ENCODE results near the gene UTP14A. TPM values are rescaled to one million over a fixed set of nuclear protein-coding genes. Genes with fewer than 3 reads are reported as not detected.

UTP14A gene
- total and polyA plus RNA-seq, 12 donors: 6.7 to 12.6 (median 9.6) TPM

GRCh38 chrX:129963729-129964128, 57.8 kb downstream of the UTP14A start:
- DNase-seq (no peak), ATAC-seq (no peak)
- 83 to 90% methylated on average over 7 to 8 of the region's 8 CpGs for WGBS, 2 donors
- intact Hi-C loops (cut with DNase I): no loop called here
- Histone ChIP-seq H3K27ac (no peak overlapping the region), H3K4me1 (peaks cover 0 to 6% (median 0%) of the 10 kb centered on the region in 9 donors), H3K36me3 (no peaks in the 10 kb centered on the region), H3K9me3 (no peaks in the 10 kb centered on the region), H3K27me3 (peaks cover 0 to 5% (median 0%) of the 10 kb centered on the region in 7 donors), H3K4me3 (no peak overlapping the region)
- no peak for TF ChIP-seq CTCF (IDR thresholded peaks at IDR 0.05)

GRCh38 chrX:129965166-129965565, 59.2 kb downstream of the UTP14A start:
- peaks cover 0 to 6% (median 0%) of the 10 kb centered on the region in 9 donors for H3K4me1 ChIP-seq
- no peak for TF ChIP-seq CTCF (IDR thresholded peaks at IDR 0.05)
- H3K27me3 ChIP-seq: peaks cover 0 to 5% (median 0%) of the 10 kb centered on the region in 7 donors
- H3K27ac ChIP-seq: no peak overlapping the region
- H3K36me3 ChIP-seq: no peaks in the 10 kb centered on the region
- peaks cover 0 to 3% (median 0%) of the 10 kb centered on the region in 11 donors for H3K9me3 ChIP-seq
- intact Hi-C loops (cut with DNase I): no loop called here
- no peak for DNase-seq
- H3K4me3 ChIP-seq: no peak overlapping the region
- WGBS, 2 donors: 88 to 93% methylated on average over 6 of the region's 6 CpGs
- no peak for ATAC-seq

- 83 to 87% methylated on average over 3 of the region's 3 CpGs for WGBS, 2 donors
- no peak for TF ChIP-seq CTCF (IDR thresholded peaks at IDR 0.05)
- intact Hi-C loops (cut with DNase I): no loop called here
- Histone ChIP-seq H3K4me3 (no peak overlapping the region), H3K4me1 (no peaks in the 10 kb centered on the region), H3K27ac (no peak overlapping the region), H3K36me3 (no peaks in the 10 kb centered on the region), H3K9me3 (peaks cover 0 to 3% (median 0%) of the 10 kb centered on the region in 11 donors), H3K27me3 (peaks cover 0 to 15% (median 0%) of the 10 kb centered on the region in 7 donors)
- ATAC-seq (no peak), DNase-seq (no peak)
Observed at GRCh38 chrX:129968968-129969367, 63.0 kb downstream of the UTP14A start.

GRCh38 chrX:129976441-129976840, 70.5 kb downstream of the UTP14A start:
- H3K36me3 ChIP-seq: no peaks in the 10 kb centered on the region
- peaks cover 0 to 10% (median 0%) of the 10 kb centered on the region in 7 donors for H3K27me3 ChIP-seq
- H3K27ac ChIP-seq: no peak overlapping the region
- 87% methylated on average over 5 of the region's 5 CpGs for WGBS, 2 donors
- intact Hi-C loops (cut with DNase I): loop anchor here in 1 of 10 donors (5.0 kb wide), 1 partner anchor 39 kb away; no protein-coding TSS in a partner anchor
- no peak for ATAC-seq
- H3K4me3 ChIP-seq: no peak overlapping the region
- no peaks in the 10 kb centered on the region for H3K9me3 ChIP-seq
- peaks cover 0 to 4% (median 0%) of the 10 kb centered on the region in 9 donors for H3K4me1 ChIP-seq
- no peak for TF ChIP-seq CTCF (IDR thresholded peaks at IDR 0.05)
- DNase-seq: no peak

Other genes starting within 250 kb of the UTP14A start
- gene XPNPEP2, start 167.2 kb upstream of the UTP14A start, total RNA-seq: 1 to 10 TPM in 1 of 10 donors, under 1 TPM in 9; 0.18 to 2.2 (median 0.52) TPM
- under 1 TPM; 0.22 to 0.99 TPM for gene XPNPEP2, start 167.2 kb upstream of the UTP14A start, polyA plus RNA-seq
- 10 to 100 TPM in 1 of 10 donors, 1 to 10 TPM in 6, under 1 TPM in 3; 0.57 to 15.3 (median 2.3) TPM for gene SASH3, start 126.2 kb upstream of the UTP14A start, total RNA-seq
- gene SASH3, start 126.2 kb upstream of the UTP14A start, polyA plus RNA-seq: 1 to 10 TPM in 1 of 2 donors, under 1 TPM in 1; 0.88 to 1.9 TPM
- gene ZDHHC9, start 62.3 kb upstream of the UTP14A start, total RNA-seq: 10 to 100 TPM in 7 of 10 donors, 1 to 10 TPM in 3; 8.3 to 22.8 (median 11.4) TPM
- gene ZDHHC9, start 62.3 kb upstream of the UTP14A start, polyA plus RNA-seq: 10 to 100 TPM in 1 of 2 donors, 1 to 10 TPM in 1; 4.2 to 20.0 TPM
- 10 to 100 TPM in 1 of 10 donors, 1 to 10 TPM in 9; 4.9 to 12.8 (median 8.3) TPM for gene BCORL1, start 76.5 kb downstream of the UTP14A start, total RNA-seq
- 1 to 10 TPM; 2.1 to 3.1 TPM for gene BCORL1, start 76.5 kb downstream of the UTP14A start, polyA plus RNA-seq
- 1 to 10 TPM; 1.8 to 8.6 (median 2.7) TPM for gene ELF4, start 204.3 kb downstream of the UTP14A start, total RNA-seq
- 1 to 10 TPM; 1.8 to 4.1 TPM for gene ELF4, start 204.3 kb downstream of the UTP14A start, polyA plus RNA-seq

Data from heart right ventricle (tissue), 16 donors.